K562 (cell line): ENCODE results near the gene ASPHD2. TPM values are rescaled to one million over a fixed set of nuclear protein-coding genes. Genes with fewer than 3 reads are reported as not detected.
A peak's percentile ranks its signal among the peaks of the same experiment; 100 is the strongest.

ENCODE experiments used
- ATF2 ChIP-seq: sonication (generic); formaldehyde crosslinking; IDR thresholded peaks from 2 replicates; pipeline ENCODE4 v1.8.1; 2022; ENCODE audit warnings: missing genetic modification reagents
- BCL6 ChIP-seq: fragments of 250-450 bp; sonication (Bioruptor Pico); IDR thresholded peaks from 2 replicates; pipeline ENCODE4 v1.4.0; 2020
- BRD9 ChIP-seq: fragments of 450-650 bp; IDR thresholded peaks from 2 replicates; pipeline ENCODE4 v1.6.1; 2018; ENCODE audit warnings: low read depth; ENCODE audit not compliant: partially characterized antibody
- E2F1 ChIP-seq: sonication (generic); formaldehyde crosslinking; IDR thresholded peaks from 2 replicates; pipeline ENCODE4 v1.8.1; 2023; ENCODE audit warnings: mild to moderate bottlenecking, missing genetic modification reagents, moderate library complexity
- JUNB ChIP-seq: fragments of 450-650 bp; formaldehyde crosslinking; conservative IDR thresholded peaks from 2 replicates; pipeline ENCODE4 v1.4.0; 2020; ENCODE audit warnings: mild to moderate bottlenecking
- KLF13 ChIP-seq: fragments of 450-650 bp; IDR thresholded peaks from 2 replicates; pipeline ENCODE4 v1.6.1; 2016; ENCODE audit warnings: missing genetic modification characterization, low read depth, mild to moderate bottlenecking, missing compliant biosample characterization, moderate library complexity, borderline replicate concordance
- THRA ChIP-seq: fragments of 450-650 bp; IDR thresholded peaks from 2 replicates; pipeline ENCODE4 v1.6.1; 2017; ENCODE audit warnings: mild to moderate bottlenecking, moderate library complexity
- ZNF124 ChIP-seq: sonication (generic); formaldehyde crosslinking; IDR thresholded peaks from 2 replicates; pipeline ENCODE4 v1.8.1; 2022; ENCODE audit warnings: missing genetic modification reagents
- ZNF316 ChIP-seq: fragments of 450-650 bp; IDR thresholded peaks from 2 replicates; pipeline ENCODE4 v1.6.1; 2016
- polyA plus RNA-seq, 8 experiments: library from polyadenylated mRNA; depleted of rRNA in 4 of 8; stranded (reverse) in 5 of 8; unstranded in 3 of 8; fragments of >200 nt; fragmentation: Nextera tagmentation in 2 of 8; fragmentation: Illumina TruSeq in 1 of 8; extraction: Ambion mirVana in 2 of 8; extraction: Trizol in 1 of 8; gene quantifications; 2 replicates each; pipeline versions ENCODE4 v1.2.1 to v1.2.3, GENCODE V29; 2011 to 2014; ENCODE audit warnings: inconsistent platforms in 1 of 8, missing spikeins in 1 of 8
- total RNA-seq, 7 experiments: library from RNA; depleted of rRNA in 6 of 7; stranded (reverse); fragments of >200 nt in 6 of 7; fragmentation: Illumina TruSeq in 2 of 7; extraction: Trizol in 2 of 7; gene quantifications; 2 replicates each; pipeline versions ENCODE4 v1.2.1 to v1.2.3, GENCODE V29; 2011 to 2021; ENCODE audit warnings: low replicate concordance in 1 of 7
- TF ChIP-seq, protein P1 (sequence below), 3 experiments: fragments of 200-800 bp in 1 of 3; fragments of 250-450 bp in 1 of 3; fragments of 450-650 bp in 1 of 3; sonication (Bioruptor Pico) in 1 of 3; sonication (Bioruptor generic) in 1 of 3; formaldehyde crosslinking in 1 of 3; IDR thresholded peaks; 2 replicates each; pipeline versions ENCODE4 v1.6.1 to v1.8.0; 2016 to 2022; ENCODE audit warnings: mild to moderate bottlenecking in 2 of 3, missing genetic modification characterization in 2 of 3, missing compliant biosample characterization in 1 of 3, moderate library complexity in 1 of 3
- TF ChIP-seq, protein P2 (sequence below), 2 experiments: fragments of 450-650 bp; formaldehyde crosslinking in 1 of 2; IDR thresholded peaks; 2 replicates each; pipeline versions ENCODE4 v1.4.0 to v1.6.1; 2014 to 2020; ENCODE audit warnings: mild to moderate bottlenecking in 2 of 2, borderline replicate concordance in 1 of 2, low read depth in 1 of 2

Gene ASPHD2
- total and polyA plus RNA-seq, 9 of the 15 experiments (the other 6 are each of a cell fraction or from before 2014, with no cell fraction given): 0.18 to 0.64 (median 0.36) TPM

DNA sequence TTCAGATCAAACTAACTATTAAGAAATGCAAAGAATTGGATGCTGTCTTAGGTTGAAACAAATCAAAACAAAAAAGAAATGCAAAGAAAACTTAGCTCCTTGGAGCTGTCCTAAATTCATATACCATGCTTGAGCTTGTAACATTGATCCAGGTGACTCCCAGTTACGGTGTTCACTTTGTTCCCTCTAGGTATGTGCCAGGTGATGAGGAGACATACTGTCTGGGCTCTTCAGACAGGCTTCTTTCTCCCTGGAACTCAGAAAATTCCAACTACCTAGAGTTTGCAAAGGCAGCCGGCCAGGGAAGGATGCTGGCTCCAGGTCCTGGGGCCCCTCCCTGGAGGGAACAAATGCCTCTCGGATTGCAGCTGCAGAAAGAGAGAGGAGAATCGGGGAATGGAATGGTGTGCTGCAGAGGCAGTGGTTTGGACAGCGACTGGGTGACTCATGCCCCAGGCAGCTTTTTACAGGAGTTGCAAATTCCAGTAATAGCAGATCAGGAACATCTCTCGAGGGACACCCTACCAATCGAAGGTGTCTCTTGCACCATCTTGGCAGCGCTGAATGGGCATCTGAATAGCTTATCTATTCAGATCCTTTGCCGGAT lies 12.3 kb upstream of the ASPHD2 start (continued):
- TF ChIP-seq BRD9: no peak
- no peak for TF ChIP-seq JUNB
- no peak for TF ChIP-seq ZNF124 (CRISPR knock-in tag)
- no peak for TF ChIP-seq BCL6
- TF ChIP-seq KLF13 (tag): no peak
- TF ChIP-seq ATF2 (CRISPR knock-in tag): no peak
- no peak for TF ChIP-seq ZNF316
- no peak for TF ChIP-seq E2F1
- TF ChIP-seq, protein P1, sequence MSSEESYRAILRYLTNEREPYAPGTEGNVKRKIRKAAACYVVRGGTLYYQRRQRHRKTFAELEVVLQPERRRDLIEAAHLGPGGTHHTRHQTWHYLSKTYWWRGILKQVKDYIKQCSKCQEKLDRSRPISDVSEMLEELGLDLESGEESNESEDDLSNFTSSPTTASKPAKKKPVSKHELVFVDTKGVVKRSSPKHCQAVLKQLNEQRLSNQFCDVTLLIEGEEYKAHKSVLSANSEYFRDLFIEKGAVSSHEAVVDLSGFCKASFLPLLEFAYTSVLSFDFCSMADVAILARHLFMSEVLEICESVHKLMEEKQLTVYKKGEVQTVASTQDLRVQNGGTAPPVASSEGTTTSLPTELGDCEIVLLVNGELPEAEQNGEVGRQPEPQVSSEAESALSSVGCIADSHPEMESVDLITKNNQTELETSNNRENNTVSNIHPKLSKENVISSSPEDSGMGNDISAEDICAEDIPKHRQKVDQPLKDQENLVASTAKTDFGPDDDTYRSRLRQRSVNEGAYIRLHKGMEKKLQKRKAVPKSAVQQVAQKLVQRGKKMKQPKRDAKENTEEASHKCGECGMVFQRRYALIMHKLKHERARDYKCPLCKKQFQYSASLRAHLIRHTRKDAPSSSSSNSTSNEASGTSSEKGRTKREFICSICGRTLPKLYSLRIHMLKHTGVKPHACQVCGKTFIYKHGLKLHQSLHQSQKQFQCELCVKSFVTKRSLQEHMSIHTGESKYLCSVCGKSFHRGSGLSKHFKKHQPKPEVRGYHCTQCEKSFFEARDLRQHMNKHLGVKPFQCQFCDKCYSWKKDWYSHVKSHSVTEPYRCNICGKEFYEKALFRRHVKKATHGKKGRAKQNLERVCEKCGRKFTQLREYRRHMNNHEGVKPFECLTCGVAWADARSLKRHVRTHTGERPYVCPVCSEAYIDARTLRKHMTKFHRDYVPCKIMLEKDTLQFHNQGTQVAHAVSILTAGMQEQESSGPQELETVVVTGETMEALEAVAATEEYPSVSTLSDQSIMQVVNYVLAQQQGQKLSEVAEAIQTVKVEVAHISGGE (CRISPR knock-in tag; IDR thresholded peaks at IDR 0.05): no peak
- no peak for TF ChIP-seq THRA
- TF ChIP-seq, protein P2, sequence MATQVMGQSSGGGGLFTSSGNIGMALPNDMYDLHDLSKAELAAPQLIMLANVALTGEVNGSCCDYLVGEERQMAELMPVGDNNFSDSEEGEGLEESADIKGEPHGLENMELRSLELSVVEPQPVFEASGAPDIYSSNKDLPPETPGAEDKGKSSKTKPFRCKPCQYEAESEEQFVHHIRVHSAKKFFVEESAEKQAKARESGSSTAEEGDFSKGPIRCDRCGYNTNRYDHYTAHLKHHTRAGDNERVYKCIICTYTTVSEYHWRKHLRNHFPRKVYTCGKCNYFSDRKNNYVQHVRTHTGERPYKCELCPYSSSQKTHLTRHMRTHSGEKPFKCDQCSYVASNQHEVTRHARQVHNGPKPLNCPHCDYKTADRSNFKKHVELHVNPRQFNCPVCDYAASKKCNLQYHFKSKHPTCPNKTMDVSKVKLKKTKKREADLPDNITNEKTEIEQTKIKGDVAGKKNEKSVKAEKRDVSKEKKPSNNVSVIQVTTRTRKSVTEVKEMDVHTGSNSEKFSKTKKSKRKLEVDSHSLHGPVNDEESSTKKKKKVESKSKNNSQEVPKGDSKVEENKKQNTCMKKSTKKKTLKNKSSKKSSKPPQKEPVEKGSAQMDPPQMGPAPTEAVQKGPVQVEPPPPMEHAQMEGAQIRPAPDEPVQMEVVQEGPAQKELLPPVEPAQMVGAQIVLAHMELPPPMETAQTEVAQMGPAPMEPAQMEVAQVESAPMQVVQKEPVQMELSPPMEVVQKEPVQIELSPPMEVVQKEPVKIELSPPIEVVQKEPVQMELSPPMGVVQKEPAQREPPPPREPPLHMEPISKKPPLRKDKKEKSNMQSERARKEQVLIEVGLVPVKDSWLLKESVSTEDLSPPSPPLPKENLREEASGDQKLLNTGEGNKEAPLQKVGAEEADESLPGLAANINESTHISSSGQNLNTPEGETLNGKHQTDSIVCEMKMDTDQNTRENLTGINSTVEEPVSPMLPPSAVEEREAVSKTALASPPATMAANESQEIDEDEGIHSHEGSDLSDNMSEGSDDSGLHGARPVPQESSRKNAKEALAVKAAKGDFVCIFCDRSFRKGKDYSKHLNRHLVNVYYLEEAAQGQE (IDR thresholded peaks at IDR 0.05; ENCODE audit: borderline replicate concordance): peak; percentile 66
- TF ChIP-seq, protein P2 (CRISPR knock-in tag; IDR thresholded peaks at IDR 0.05; ENCODE audit: low read depth): no peak
